Ovary (tissue), 9 donors: Measurements from ENCODE around the gene POM121L2. TPM values are rescaled to one million over a fixed set of nuclear protein-coding genes. Genes with fewer than 3 reads are reported as not detected.
A peak's percentile ranks its signal among the peaks of the same experiment; 100 is the strongest.

ENCODE experiments used
- DNase-seq, 5 donors: peaks; one replicate each; pipeline ENCODE4 v3.0.0-alpha.2; 2019 to 2020
- H3K27ac ChIP-seq, 2 donors: fragments of 200-600 bp; one replicate each; pipeline versions ENCODE4 v1.5.1 to v1.8.0; 2019 to 2022
- H3K27me3 ChIP-seq: fragments of 200-600 bp; one replicate; pipeline ENCODE4 v1.8.0; 2022
- H3K36me3 ChIP-seq: fragments of 200-600 bp; sonication (generic); one replicate; pipeline ENCODE4 v1.5.1; 2019
- H3K4me1 ChIP-seq: one replicate; pipeline ENCODE4 v1.8.1; 2013; ENCODE audit warnings: mild to moderate bottlenecking, moderate library complexity; ENCODE audit not compliant: insufficient read depth
- H3K4me3 ChIP-seq: fragments of 200-600 bp; sonication (generic); one replicate; pipeline ENCODE4 v1.5.1; 2017
- H3K9me3 ChIP-seq, 2 donors: fragments of 200-600 bp in 1 of 2; sonication (generic) in 1 of 2; one replicate each; pipeline versions ENCODE4 v1.5.1 to v1.8.1; 2013 to 2019; ENCODE audit warnings: mild to moderate bottlenecking in 1 of 2, moderate library complexity in 1 of 2
- CTCF ChIP-seq, 3 donors: fragments of 450-650 bp in 2 of 3; fragments of 200-600 bp in 1 of 3; IDR thresholded peaks; one replicate each; pipeline versions ENCODE4 v1.5.1 to v1.8.0; 2016 to 2022; ENCODE audit warnings: antibody characterized with exemption in 3 of 3, mild to moderate bottlenecking in 1 of 3
- EP300 ChIP-seq: sonication (generic); formaldehyde crosslinking; IDR thresholded peaks from one replicate; pipeline ENCODE4 v1.6.1; 2017; ENCODE audit warnings: antibody characterized with exemption
- POLR2A ChIP-seq: fragments of 450-650 bp; IDR thresholded peaks from one replicate; pipeline ENCODE4 v1.6.1; 2017; ENCODE audit warnings: antibody characterized with exemption, mild to moderate bottlenecking, moderate library complexity
- WGBS, 3 donors: extraction: QIAGEN DNeasy Blood & Tissue Kit in 1 of 3; methylation state at CpG; one replicate each; pipeline versions ENCODE4 v1.1.5 to v1.1.7; 2013 to 2017; 5-methylcytosine and 5-hydroxymethylcytosine counted together
- intact Hi-C, 4 donors: fragments of 100-400 bp; cut with DNase I; formaldehyde crosslinking; loops; one replicate each; pipeline versions ENCODE4 v1.11.0 to v1.15.1; 2022 to 2023
- polyA plus RNA-seq, 2 donors: library from polyadenylated mRNA; stranded (reverse); fragments of 200-250 nt in 1 of 2; fragments of 350-450 nt in 1 of 2; fragmentation: Illumina TruSeq in 1 of 2; extraction: RNeasy Lipid Tissue Mini Kit (QIAGEN cat#74804) in 1 of 2; gene quantifications; one replicate each; pipeline ENCODE4 v1.2.3, GENCODE V29; 2013 to 2014
- total RNA-seq, 7 donors: library from RNA; depleted of rRNA in 2 of 7; stranded (reverse); fragments of >200 nt in 2 of 7; fragmentation: NEBNext Ultra II Directional in 3 of 7; extraction: Animal tissue kit (Norgen Biotek cat#: 25700) in 3 of 7; gene quantifications; one replicate each; pipeline versions ENCODE4 v1.1.0 to v1.2.4, GENCODE V29; 2016 to 2023
- donor health status: DM: no; HTN: no; CAD: no; lungs with moderate emphysema.
- donor health status: DM: no; HTN: no; CAD: no.
- donor health status: Bipolar disorder and iron deficiency.
- donor health status: DM: yes; HTN: yes; CAD: no.
- donor health status: DM: no; HTN: no; CAD: no.
- donor health status: DM: yes; HTN: yes; CAD: no.

Gene POM121L2
- total and polyA plus RNA-seq, 9 donors = 0.02 to 0.05 TPM; not detected in 7

GRCh38 chr6:27280540-27281000 is 31.5 kb downstream of the POM121L2 start:
- intact Hi-C loops = no loop called here
- Histone ChIP-seq H3K27me3 (no peaks in the 10 kb centered on the region), H3K36me3 (no peaks in the 10 kb centered on the region), H3K9me3 (peaks cover 0 to 5% of the 10 kb centered on the region in 2 donors), H3K4me3 (no peak overlapping the region), H3K4me1 (peaks cover 2% of the 10 kb centered on the region), H3K27ac (no peak overlapping the region)
- TF ChIP-seq EP300 (no peak), POLR2A (no peak), CTCF (IDR thresholded peaks at IDR 0.05) (no peak)
- 5 to 6% (median 6%) methylated on average over 9 of the region's 9 CpGs for WGBS, 3 donors
- no peak for DNase-seq

DNA sequence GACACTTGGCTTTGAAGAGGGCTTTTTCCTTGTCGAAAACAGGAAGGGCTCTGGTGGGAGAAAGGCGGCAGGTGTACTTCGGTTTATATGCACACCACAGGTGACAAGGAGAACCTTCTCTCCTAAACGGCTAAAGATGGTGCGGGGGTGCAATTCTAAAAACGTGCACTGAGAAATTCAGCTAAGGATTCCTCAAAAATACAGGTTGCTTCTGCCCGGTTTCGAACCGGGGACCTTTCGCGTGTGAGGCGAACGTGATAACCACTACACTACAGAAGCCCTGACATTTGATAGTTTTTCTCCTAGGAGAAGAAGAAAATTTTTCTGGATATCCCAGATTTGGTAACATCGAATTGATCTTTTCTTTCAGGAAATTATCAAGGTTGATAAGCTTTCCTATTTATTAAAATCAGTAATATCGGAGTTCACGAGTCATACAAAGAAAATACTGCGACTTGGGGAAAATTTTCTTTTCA is 32.0 kb downstream of the POM121L2 start:
- H3K4me1 ChIP-seq = peaks cover 2% of the 10 kb centered on the region
- H3K4me3 ChIP-seq = no peak overlapping the region
- 1 to 3% (median 2%) methylated on average over 17 of the region's 17 CpGs for whole genome bisulfite sequencing, 3 donors
- TF ChIP-seq POLR2A (no peak), CTCF (IDR thresholded peaks at IDR 0.05) (no peak), EP300 (no peak)
- no peaks in the 10 kb centered on the region for H3K27me3 ChIP-seq
- peaks cover 0 to 5% of the 10 kb centered on the region in 2 donors for H3K9me3 ChIP-seq
- DNase-seq = peak in 4 of 5 donors; percentile 12 to 50 (median 17)
- no peaks in the 10 kb centered on the region for H3K36me3 ChIP-seq
- intact Hi-C loops = no loop called here
- H3K27ac ChIP-seq = no peak overlapping the region

DNA sequence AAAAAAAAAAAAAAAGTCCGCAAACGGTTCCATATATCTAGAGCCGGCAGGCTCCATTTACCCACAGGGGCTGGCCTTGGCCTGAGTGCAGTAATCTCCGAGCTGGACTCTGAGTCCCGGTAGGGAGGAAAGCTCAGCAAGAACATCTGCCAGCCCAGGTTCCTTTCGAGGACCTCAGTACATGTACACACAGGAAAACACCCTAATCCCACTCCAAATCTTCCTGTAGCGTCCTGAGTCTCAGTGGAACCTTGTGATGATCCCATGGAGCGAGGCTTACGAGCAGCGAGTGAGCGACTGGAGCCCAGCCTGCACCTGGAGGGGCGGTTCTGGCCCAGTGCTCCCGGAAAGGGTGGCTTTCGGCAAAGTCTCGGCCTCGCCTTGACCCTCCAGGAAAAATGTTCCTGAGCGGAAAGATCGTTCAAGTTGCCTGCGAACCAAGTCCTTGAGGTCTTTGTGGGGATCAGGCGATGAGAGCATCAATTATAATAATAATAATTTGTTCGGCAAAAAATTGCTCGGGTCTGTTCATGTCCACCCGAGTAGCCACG is 32.5 kb downstream of the POM121L2 start:
- intact Hi-C loops = no loop called here
- TF ChIP-seq CTCF (IDR thresholded peaks at IDR 0.05) (no peak), POLR2A (no peak), EP300 (no peak)
- Histone ChIP-seq H3K9me3 (peaks cover 0 to 5% of the 10 kb centered on the region in 2 donors), H3K4me3 (no peak overlapping the region), H3K27me3 (no peaks in the 10 kb centered on the region), H3K36me3 (no peaks in the 10 kb centered on the region), H3K4me1 (peaks cover 2% of the 10 kb centered on the region), H3K27ac (no peak overlapping the region)
- WGBS, 3 donors = 3% methylated on average over 24 of the region's 24 CpGs
- DNase-seq = no peak

- H3K27ac ChIP-seq = no peak overlapping the region
- no peaks in the 10 kb centered on the region for H3K27me3 ChIP-seq
- H3K4me3 ChIP-seq = no peak overlapping the region
- no peak for DNase-seq
- WGBS, 3 donors = 15 to 18% (median 15%) methylated on average over 36 of the region's 36 CpGs
- intact Hi-C loops = no loop called here
- H3K4me1 ChIP-seq = peaks cover 2% of the 10 kb centered on the region
- TF ChIP-seq POLR2A (no peak), EP300 (no peak), CTCF (IDR thresholded peaks at IDR 0.05) (no peak)
- H3K9me3 ChIP-seq = no peaks in the 10 kb centered on the region
- H3K36me3 ChIP-seq = no peaks in the 10 kb centered on the region
Measured at GRCh38 chr6:27275025-27275956, 36.8 kb downstream of the POM121L2 start.
